ENCODE data around the gene GALR2.

The GALR2 gene

DNA sequence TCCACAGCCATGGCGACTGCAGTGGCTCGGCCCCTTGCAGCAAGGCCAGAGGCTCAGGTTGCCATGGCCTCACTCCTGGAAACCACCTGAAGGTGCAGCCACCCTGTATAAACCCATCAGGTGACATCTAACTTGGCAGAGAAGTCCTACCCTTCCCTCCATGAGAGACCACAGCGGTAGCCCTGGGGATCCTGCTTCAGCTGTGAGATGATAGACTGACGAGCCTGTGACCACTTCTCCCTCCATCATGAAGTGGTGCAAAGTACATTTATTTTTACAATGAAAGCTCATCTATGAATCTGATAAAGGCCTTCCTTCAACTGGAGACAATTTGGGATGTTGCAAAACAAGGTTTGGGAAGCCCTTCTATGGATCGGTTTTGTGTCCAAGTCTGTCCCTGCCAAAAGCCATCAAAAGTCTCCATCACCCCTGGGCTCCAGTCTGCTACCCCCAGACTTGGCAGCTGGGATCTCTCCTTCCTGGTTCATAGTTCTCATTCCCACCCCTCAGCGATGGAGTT lies 6.2 kb downstream of the GALR2 start:
- peak; percentile 9 for DNase-seq

DNA sequence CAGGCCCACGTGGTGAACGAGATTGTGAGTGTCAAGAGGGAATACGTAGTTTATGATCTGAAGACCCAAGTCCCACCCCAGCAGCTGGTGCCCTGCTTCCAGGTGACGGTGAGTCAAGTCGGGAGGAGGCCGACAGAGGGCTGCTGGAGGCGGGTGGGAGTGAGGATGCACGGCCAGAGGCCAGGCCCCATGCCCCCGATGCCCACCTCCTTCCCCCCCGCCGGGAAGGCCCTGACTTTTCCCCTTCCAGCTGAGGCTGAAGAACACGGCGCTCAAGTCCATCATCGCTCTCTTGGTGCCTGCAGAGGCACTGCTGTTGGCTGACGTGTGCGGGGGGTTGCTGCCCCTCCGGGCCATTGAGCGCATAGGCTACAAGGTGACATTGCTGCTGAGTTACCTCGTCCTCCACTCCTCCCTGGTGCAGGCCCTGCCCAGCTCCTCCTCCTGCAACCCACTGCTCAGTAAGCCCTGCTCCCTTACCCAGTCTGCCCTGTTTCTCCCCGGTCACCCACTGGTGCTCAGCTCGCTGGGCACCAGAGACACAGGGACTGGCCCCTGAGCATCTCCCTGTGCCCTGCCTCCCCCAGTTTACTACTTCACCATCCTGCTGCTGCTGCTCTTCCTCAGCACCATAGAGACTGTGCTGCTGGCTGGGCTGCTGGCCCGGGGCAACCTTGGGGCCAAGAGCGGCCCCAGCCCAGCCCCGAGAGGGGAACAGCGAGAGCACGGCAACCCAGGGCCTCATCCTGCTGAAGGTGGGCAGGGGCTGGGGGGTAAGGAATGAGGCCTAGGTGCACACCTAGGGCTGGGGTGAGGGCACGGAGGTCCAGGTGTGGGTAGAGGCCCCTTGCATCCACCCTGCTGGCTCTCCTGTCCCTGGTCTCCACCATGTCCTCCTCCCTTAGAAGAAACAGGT lies 7.0 kb downstream of the GALR2 start:
- DNase-seq = no peak

DNA sequence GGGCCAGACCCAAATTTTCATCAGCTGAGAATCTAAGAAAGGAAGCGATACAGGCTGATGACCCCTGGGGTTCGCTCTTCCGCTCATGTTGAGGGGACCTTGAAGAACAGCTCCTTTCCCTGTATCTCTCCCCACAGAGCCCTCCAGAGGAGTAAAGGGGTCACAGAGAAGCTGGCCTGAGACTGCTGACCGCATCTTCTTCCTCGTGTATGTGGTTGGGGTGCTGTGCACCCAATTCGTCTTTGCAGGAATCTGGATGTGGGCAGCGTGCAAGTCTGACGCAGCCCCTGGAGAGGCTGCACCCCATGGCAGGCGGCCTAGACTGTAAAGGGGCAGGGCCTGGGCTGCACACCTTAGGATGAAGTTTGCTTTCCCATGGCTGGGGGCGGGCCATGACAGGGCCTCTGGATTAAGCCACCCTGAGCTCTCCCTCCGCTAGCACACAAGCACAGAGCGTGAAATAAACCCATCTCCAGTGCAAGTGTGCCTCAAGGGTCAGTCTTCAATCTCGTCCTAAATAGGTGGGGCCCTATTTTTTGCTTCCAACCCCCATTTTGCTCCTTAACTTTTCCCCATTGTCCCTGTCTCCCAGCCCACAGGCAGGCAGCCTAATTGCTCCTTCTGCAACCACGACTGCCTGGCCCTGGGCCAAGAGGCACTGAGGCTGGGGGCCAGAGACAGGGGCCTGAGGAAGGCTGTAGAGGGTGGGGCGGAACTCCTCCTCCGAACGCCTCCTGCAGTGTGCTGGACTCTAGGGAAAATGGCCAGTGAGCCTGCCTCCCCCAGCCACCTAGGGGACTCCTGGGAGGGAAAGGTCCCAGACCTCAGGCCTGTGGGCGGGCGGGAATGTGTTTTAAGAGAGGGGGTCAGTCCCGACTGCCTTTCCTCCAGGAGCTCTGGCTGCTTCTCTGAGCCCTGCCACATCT lies 8.0 kb downstream of the GALR2 start:
- DNase-seq = no peak

DNA sequence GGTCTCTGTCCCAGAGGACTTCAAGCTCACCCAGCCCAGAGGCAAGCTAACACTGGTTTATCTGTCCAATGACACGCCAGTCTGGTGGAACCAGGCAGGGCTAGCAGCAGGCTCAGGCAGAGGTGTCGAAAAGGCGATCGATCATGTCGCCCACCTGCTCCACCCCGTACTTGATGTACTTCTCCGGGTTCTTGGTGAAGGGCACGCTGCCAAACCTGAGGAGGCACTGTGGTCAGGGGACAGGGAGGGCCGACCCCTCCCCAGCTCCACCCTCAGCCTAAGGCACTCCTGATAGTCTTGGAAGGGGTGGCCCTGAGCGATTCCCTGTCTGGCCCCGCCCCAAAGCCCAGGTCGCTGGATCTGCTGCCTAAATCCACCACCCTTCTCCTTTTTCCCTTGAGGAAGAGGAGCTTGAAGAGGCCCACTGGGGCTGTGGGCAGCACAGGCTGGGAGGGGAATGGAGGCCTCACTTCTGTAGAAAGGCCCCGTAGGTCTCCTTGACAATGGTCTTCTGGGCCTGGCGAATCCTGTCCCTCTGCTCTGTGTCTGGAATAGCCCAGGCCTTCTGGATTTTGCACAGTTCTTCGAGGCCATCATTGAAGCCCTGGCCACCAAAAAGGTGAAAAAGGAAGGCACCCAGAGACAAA lies 9.1 kb downstream of the GALR2 start:
- peak; percentile 40 for DNase-seq

DNA sequence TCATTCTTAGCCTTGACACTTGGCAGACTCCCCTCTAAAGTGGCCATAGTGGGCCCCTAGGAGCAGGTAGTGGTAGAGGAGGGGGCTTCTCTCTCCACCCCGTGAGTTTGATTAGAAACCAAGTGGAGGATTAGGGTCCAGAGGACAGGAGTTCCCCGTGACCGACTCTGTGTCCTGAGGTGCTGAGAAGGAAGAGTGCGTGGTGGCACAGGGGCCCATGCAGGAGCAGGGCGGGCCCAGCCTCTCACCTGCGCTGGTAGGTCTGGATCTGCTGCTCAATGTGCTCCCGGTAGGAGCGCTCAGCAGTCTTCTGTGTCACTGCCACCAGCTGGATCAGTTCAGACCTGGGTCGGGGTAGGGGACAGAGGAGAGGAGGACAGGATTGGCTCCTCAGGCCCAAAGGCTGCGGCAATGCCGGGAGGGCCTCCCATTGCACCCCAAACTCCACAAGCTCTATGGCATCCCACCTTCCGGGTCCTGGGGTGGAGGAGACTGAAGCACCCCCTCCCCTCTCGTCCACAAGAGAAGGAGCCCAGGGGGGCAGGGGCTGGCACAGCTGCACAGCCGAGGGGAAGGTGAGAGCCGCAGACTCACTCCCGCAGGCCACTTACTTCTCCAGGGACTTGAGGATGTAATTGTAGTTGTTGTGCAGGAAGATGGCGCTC lies 10.6 kb downstream of the GALR2 start:
- DNase-seq = no peak

DNA sequence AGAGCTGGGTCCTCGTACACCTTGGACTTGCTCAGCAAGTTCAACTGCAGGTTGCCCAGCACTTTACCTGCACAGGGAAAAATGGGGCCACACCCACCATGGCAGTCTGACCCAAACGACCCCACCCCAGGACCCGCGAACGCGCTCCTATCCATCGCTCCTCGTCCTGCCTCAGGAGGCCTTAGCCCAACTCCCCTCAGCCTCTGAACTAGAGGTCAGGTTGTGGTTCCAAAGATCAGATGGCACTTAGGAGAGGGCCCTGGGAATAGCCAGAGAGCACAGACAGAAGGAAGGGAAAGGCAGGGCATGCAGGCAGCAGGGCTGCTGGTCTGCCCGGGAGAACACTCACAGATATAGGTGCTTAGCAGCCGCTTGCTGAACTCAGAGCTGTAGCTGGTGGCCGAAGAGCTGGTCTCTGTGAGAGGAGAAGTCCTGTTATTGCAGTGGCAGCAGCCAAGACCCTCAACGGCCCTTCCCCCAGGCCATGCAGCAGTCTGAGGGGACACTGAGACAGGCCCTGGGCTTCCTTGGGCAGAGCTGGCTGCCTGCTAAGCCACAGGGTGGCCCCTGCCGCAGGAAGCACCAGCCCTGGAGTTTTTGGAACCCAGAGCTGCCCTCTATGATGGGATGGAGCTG lies 11.3 kb downstream of the GALR2 start:
- DNase-seq = no peak

DNA sequence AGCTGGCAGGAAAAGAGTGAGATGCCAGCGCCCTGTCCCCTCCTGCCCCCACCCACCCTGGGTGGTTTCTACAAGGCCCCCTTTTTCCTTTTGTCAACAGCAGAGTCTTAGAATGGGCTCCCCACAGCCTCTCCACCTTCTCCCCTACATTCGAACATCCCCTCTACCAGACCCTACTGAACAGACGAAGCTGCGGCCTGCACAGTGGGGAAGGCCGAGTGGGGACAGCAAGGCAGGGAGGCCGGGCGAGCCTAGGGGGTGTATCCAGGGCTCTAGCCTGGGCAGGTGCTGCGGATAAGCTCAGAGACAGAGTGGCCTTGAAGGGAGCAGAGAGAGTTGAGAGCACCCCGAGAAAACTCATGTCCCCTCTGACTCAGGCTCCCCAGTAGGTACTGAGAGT lies 11.8 kb downstream of the GALR2 start:
- DNase-seq = no peak

DNA sequence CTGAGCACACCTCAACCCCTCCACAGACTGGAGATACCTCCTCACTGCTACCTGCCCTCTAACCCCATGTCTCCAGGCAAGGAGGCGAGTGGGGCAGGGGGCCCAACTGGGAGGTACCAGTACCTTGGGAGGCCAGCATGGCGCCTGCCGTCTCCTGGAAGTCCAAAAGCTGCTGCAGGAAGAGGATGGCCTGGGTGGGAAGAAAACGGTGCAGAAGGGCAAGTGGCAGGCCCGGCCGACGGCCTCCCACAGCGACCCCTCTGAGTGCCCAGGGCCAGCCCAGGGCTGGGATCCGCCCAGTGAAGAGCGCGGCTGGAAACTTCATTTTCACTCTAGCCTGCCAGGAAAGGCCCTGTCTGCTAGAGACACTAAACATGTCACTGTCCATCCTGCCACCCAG lies 12.9 kb downstream of the GALR2 start:
- DNase-seq = no peak

DNA sequence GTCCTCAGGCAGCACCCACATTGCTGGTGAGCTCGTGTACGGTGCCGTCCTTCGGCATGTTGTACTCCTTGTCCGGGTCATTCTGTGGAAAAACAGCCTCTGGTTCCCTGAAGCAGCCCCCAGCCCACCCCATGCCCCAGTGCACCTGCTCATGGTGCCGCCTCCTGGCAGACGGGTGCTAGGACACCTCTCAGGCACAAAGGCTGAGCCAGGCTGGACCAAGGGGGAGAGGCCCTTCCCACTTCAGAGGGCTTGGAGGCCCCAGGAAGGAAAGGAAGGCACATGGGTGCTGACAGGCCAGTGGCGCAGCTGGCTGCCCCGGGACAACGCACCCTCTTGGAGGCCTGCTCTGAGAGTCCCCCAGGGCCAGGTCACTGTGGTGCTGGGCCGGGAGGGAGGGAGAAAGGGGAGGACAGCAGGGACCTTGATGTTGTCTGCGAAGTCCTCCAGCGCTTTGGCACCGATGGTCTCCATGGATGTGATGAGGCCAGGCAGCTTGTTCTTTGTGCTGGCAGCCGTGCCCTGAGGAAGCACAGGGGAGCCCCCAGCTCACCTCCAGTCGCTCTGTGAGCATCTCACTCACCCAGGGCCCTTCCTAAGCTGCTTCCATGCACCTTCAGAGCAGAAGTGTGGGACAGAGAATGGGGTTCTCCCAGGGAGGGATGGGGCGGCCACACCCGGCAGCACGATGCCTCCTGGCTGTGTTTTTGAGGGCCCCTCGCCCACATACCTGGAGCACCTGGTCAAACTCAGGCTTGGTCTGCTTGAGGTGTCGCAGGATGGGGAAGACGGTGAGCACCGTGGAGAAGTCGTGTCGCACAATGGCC lies 13.7 kb downstream of the GALR2 start:
- no peak for DNase-seq

DNA sequence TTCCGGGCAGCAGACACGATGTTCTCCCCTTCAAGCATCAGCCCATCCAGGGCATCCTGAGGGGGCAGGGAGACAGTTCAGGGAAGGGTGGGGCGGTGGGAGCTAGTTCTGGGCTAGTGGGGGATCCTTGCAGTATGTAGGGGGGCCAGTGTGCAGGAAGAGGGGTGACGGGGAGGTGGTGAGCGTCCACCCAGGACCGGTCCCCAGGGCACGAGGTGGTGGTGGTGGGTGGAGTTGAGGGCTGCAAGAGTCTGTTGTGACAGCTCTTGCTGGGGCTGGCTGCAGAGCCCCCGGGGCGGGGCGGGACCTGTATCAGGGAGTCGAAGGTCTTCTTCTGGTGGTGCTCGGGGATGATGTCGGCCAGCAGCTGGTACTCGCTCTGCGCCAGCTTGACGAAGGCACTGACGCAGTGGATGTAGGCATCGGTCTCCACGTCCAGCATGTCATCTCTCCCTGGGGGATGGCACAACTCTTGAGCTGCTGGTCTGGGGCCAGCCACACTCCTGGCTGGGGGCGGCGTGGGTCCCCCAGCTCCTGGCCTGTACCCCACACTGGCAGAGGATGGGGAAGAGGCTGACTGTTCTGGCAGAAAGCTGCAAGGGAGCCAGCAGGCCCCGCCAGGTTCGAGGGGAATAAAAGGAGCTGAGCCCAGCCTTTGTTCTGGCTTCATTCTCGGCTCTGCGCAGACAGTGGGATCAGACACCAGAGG lies 14.4 kb downstream of the GALR2 start:
- no peak for DNase-seq

DNA sequence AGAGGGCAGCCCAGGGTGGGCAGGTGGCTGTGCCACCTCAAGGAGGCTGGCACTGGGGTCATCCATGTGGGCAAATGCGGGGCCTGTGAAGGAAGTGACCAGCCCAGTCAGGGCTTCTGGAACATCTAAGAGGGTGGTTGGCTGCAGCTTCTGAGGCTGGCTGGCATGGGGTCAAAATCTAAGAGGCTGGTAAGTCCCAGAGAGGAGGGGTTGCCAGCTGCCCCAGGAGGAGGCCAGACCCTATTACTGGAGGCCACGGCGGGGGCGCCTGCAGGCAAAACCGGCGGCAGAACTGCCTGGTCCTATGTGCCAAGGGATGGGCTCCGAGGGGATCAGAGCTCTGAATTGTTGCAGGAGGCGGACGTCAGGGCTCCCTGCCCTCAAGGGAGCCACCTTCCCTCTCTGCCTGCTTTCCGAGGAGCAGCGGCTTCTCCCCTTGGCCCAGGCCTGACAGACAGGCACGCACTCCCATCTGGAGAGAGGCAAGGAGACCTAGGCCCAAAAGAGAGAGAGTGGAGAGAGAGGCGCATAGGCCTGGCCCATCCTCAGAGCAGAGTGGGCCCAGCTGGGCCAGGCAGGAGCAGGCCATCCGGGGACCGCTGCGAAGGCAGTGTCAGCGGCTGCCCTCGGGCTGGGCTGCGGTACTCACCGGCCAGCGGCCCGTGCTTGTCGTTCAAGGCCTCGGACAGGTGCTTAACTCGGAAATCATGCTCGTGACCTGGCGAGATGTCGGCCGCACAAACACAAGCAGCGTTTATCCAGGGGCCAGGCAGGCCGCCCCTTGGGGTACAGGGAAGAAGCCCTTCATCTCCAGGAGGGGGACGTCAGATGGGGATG lies 15.3 kb downstream of the GALR2 start:
- no peak for DNase-seq

DNA sequence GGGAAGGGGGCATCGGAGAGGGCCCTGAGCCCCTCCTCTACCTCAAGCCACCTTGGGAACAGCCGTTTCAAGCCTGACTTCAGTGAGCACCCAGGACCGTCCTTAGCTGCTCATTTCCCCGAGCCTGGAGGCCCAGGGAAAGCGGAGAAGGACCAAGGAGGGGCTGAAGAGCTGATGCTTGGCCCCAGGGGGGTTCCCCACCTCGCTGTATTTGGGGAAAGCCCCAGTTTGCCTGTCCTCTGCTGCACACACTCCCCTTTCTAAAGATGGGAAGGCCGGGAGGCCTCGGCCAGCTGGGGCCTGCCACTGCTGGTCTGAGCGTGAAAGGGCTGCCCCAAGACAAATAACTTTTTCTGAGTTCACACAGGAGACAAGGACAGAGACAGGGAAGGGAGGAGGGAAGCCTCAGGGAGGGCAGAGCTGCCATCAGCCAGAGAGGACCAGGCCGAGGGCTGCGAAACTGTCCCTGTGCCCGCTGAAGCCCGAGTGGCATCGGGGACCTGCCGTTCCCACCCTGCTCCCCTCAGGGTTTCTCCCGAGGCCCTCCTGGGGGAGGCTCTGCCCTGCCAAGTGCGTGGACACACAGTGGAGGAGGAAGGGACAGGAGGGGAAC lies 16.0 kb downstream of the GALR2 start:
- no peak for DNase-seq

DNA sequence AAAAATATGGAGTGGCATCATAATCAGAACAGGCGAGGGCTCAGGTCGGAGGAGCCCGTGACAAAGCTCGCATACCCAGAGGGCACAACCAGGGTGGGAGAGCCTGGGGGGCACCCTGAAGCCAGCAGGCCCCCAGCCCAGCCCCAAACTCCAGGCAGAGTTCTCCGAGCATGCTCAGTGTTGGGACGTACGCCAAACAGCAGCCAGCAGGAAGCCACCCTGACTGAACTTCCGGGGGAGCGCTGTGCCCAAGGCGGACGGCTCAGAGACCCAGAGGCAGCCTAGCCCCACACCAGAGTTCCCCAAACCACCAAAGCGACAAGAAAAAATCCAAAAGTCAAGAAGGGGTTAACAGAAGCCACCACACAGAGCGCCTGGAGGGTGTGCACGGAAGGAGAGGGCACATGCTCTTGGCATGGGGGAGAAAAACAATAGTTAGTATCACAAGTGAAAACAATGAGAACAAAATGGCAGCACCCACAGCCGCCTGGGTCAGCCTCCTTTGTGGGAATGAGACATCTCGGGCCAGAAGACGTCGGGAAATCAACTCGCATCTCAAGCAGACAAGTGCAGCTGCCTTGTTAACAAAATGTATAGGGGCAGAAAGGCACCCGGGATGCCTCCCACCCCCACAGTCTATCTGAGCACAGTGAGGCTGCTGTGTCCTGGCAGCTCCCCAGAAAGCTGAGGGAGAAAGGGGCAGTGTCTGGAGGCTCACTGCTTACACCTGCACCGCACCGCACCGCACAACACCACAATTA lies 17.1 kb downstream of the GALR2 start:
- no peak for DNase-seq

DNA sequence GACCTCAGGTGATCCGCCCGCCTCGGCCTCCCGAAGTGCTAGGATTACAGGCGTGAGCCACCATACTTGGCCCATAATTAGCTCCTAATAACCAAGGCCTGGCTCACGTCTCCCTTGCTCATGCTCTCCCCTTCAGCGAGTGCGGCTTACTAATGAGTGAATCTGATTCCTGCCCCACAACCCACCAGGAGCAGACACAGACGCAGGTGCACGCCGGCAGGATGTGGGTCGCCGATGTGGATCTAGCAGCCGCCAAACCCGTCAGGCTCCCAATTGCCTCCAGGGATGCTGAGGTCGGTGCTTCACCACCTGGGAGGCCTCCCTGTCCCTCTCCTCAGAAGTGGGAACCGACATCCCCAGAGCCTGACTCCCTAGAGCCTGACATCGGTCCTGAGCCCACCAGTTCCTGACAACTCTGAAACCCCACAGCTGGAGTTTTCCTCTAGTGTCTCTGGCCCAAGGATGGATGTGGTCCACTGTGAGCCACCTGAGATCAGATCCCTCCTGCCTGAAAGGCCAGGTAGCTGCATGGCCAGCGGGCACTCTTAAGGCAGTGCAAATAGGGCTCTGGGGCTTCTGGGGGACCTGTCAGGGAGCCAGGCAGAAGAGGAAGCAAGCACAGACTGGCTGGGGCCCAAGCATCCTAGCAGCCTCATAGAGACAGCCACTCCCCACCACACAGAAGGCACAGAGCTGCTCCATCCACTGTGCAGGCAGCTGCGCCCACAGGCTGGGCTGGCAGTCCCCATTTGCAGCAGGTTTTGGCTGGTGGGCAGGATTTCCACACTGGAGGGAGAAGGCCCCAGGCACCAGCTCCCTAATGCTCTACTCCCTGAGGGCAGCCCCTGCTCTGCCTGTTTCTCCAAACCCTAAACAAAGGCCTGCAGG lies 18.2 kb downstream of the GALR2 start:
- DNase-seq = no peak

DNA sequence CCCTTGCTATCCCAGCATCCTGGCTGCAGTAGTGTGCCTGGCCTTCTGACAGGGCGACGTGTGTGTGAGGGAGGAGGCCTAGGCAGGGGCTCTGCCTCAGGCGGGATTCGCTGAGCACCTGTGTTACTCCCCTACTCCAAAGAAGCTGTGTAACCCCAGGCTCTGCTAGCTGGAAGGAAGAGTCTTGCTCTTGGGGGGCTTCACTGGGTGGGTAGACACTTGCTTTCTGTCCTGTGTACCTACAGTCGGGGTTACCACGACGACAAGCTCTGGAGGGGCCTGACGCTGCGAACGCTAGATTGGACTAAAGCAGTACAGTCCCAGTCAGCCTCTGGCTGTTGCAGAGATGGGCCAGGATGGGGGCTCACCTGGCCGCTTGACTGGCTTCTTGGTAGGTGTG lies 19.5 kb downstream of the GALR2 start:
- no peak for DNase-seq

DNA sequence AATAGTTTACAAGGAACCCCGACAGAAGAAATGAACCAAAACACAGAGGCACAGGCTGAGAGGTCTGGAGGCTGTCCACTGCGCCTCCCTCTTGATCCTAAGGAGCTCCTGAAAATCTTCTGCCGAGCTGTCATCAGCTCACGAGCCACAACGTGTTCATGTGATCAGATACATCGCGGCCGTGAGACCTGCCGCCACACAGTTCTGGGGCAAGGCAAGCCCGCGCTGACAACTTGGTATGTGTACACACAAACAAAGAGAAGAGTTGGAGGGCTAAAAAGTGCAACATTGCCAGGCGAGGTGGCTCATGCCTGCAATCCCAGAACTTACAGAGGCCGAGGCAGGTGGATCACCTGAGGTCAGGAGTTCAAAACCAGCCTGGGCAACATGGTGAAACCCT lies 21.4 kb downstream of the GALR2 start:
- no peak for DNase-seq

DNA sequence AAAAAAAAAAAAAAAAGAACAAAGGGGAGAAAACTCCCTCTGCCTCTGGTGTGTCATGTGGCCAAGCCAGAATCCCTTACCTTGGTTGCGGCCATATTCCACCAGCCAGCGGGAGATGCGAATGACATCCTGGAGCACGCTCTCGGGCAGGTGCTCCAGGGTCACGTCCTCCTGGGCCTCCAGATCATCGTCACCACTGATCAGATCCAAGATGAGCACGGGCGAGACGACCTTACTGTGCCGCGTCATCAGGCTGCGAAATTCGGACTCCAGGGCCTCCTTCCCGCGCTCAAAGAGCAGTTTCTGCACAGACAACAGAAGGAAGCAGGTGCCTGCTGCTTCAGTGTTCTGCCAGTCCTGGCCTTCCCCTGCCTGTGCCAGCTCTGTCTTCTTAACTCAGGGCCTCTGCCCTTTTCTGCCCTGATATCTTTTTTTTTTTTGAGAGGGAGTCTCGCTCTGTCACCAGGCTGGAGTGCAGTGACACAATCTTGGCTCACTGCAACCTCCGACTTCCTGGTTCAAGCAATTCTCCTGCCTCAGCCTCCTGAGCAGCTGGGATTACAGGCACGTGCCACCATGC lies 23.2 kb downstream of the GALR2 start:
- no peak for DNase-seq

Data from hematopoietic multipotent progenitor cell treated with erythropoietin and hydrocortisone succinate and interleukin-3 and kit ligand, for 8 days (in vitro differentiated cells).